Stimulated activated CD4-positive, alpha-beta T cell treated with anti-CD3 and anti-CD28 coated beads, Interleukin-15, amount 100 ng/mL, for 24 hours (primary cell): ENCODE results near the gene CLNK.
"Not testable (repeated sequence)": the region's sequence is repeated elsewhere in the genome, so short reads cannot be mapped to it uniquely, and the experiment has no call there.

Source experiments
- DNase-seq: peaks from one replicate; pipeline ENCODE4 v3.0.0-alpha.2; 2020

CLNK gene

DNA sequence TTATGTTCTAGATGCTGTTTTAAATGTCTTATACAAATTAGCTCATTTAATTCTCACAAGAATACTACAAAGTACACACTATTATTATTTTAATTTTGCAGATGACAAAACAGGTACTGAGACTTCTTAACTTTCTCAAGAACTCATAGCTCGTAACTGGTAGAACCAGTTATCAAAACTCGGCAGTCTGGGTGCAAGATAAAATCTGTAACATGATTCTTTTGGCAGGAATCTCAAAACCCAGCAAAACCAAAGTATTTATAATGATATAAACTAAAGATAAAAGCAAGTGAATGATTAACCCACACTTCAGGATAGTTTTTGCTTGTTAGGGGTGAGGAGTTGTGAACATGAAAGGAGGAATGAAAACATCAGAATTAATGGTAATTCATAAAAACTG lies 27.6 kb downstream of the CLNK start:
- no peak for DNase-seq

DNA sequence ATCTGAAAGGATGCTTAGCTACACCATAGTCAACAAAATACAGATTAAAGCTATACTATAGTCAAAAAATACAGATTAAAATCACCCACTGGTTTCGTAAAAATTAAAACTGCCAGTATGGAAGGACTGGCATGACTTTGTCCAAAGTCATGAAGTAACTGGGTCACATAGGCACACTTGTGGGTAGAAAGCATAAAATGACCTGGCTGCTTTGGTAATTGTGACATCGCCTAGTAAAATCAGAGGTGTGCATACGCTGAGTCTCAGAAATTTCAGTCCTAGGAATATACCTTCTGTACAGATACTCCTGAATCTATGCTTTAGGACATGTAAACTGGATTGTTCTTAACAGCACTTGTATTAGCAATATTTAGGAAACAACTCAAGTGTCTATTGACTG lies 28.1 kb downstream of the CLNK start:
- DNase-seq: no peak

DNA sequence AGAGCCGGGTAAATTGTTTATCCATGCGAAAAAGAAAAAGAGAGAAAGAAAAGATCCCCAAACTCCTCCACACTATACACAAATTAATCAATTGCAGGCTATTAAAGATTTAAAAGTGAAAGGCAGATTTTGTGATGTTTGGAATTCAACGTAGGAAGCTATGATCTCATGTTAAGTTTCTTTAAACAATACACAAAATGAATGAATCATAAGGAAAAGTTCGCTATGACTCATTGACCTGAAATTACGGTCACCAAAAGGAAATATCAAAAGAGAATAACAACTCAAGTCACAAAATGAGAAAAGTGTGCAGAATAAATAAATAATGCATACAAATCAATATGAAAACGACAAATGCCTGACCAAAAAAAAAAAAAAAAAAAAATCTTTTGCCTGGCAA lies 28.6 kb downstream of the CLNK start:
- no peak for DNase-seq

DNA sequence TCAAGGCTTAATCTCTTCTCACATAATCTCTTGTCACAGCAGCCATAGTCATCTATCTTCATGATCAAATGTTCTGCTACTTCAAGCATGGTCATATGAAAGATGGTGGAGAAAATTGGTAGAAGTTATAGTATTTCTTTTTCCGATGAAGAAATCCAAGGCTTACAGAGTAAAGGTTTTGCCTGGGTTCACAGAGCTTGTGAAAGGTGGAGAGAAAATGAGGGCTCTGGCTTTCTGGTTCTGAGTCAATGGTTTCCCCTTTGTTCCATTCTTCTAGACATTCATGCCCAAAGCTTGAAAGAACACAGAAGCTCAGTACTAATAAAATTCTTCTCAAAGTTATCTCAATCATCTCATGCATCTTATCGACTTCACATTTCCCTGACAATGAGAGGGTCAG lies 36.1 kb downstream of the CLNK start:
- no peak for DNase-seq

DNA sequence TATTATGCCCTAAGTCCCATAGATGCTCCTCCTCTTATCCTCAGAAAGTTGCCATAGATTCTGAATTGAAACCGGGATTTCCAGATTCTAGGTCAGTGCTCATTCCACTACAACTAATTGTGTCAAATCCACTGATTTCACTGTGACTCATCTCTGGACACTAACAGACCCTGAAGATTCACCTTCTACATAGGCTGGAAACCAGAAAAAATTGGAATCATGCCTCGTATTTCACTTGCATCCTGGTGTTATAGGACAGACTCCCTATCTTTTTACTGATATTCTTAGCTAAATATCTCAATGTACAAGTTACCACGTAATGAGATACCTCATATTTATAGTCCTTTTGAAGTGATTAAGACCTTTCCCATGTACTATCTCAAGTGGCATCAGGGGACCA lies 36.7 kb downstream of the CLNK start:
- DNase-seq: no peak

DNA sequence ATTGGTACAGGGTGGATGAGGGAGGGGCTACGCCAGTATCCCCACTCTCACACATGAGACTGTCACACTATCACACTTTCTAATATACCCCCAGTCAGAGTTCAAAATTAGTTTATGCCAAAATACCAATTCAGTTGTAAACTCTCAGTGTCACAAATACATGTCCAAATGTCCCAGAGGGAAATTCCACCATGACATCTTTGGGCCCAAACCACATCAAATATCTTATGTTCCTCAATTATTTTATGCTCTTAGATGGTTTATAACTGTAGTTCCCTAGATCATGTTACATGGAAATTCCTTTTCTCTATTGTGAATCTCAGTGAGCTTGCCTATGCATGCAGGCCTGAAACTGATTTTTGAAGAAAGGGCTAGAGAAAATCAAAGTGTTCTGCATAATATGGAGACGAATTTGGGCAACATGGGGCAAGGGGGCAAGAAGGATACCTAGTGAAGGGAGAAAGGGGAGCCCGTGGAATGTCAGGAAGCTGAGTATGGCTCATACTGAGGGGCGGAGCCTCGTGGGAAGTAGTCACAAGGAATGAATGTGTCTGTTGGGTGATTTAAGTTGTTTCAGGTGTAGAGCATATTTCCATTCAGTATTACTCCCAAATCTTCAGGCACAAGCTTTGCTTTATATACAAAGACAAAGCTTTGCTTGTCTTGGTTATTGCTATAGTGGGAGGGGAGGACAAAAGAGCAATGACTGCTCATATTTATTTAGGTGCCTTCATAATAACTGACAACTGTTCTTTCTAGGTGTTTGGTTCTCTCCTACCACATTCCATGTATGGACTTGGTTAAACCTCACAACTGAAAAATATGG lies 40.8 kb downstream of the CLNK start:
- no peak for DNase-seq

DNA sequence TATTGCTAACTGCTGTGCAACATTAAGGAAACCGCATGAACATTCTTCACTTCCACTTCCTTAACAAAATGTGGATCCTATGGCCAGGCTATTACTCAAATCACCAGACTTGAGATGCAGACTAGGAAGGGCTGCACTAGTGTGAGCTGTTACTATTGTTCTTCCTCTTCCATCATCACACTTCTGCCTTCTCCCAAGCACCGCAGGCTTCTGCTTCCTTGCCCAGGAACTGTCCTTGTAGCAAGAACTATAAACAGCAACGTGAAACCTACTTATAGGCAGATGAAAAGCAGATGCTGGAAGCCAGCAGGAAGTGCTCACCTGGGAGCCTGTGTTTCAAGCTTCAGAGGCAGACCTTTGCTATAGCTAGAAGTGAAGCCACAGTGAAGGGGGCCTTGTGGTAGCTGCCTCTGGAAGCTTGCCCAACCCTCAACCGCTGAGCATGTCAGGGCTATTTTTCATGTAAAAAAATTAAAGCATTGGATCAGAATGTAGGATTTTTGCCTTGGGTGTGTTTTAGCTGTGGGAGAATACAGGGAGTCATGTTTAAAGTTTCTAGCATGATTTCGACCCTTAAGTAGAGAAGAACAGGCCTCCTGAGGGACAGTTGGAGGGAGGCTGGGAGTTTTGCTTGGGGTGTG lies 43.9 kb downstream of the CLNK start:
- DNase-seq: no peak

DNA sequence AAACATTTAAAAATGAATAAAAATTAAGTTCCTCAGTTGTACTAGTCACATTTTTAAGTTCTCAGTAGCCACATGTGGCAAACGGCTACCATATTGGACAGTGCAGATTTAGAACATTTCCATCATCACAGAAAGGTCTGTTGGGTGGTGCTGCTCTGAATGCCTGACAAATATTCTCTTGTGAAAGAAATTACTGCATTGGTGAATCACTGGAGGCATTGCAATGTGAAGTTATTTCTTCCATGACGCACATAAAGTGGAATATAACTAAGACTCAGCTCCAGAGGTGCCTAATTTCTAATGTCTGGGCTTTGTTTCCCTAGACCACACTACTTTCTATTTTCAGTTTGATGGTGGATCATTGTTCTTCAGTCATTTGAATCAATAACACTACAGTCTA lies 44.9 kb downstream of the CLNK start:
- no peak for DNase-seq

DNA sequence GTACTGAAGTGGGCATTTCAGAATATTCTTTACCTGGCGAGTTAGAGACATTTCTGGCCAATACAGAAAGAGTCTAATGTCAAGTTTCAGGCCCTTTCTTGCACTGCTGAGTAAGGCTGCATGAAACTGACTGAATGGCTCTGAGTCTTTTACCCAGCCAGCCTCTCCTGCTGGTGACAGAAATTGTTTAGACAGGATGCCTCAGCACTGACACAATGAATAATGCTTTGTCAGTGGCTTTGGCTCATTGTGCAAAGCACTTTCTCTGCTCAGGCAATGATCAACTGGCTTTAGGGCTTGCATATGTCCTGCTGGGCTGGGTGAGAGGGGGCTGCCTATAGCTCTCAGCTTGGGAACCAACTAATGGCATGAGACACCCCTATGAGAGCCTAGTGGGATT lies 45.5 kb downstream of the CLNK start:
- DNase-seq: no peak

DNA sequence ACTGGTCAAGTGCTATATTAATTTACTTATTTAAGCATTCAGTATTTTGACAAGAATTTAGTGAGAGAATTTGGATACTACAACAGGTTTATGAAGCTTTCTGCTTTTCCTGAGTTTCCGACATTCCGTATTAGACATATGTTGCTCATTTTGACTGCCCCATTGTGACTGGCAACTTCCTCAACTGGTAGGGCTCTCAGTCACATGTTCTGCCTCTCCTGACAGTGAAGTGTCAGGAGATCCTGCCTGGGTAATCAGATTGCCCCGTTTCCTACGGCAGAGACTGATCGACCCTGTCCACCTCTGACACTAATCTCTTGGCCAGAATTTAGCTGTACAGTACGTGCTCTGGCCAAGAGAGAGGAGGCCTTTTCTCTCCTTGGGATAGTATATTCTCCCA lies 49.5 kb downstream of the CLNK start:
- no peak for DNase-seq

DNA sequence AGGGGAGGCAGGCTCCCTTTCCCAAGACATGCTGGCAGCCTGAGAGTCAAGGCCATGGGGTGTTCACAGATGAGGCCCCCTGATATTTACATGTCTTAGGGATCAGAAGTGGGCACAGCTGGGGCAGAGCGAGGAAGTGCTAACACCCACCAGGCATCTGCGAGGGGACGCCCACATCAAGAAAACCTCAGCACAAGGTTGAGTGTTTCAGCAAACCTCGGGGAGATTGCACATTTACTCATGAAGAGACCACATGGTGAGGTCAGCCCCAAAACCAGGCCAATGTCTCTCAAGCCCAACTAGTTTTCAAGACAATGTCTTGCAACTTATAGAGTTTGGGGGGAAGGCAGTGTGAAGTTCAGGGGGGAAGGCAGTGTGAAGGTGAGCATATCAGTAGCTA lies 55.2 kb downstream of the CLNK start:
- no peak for DNase-seq

DNA sequence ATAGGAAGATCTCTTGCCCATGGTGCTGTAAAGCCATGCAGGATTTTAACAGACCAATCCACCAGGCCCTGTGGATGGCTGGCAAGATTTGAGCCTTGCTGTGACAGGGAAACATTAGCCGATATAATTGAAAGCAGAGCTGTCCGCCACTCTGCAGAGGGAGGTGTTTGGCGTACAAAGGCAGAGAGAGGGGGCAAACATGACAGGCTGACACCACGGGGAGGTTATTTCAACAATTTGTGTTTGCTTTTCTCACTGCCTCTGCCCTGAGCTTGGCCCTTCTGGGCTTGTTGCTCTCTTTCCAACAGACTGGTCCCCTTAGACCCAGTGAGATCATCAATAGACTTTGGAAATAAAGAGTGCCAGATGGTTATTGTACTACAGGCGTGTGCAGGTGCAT lies 59.4 kb downstream of the CLNK start:
- no peak for DNase-seq

DNA sequence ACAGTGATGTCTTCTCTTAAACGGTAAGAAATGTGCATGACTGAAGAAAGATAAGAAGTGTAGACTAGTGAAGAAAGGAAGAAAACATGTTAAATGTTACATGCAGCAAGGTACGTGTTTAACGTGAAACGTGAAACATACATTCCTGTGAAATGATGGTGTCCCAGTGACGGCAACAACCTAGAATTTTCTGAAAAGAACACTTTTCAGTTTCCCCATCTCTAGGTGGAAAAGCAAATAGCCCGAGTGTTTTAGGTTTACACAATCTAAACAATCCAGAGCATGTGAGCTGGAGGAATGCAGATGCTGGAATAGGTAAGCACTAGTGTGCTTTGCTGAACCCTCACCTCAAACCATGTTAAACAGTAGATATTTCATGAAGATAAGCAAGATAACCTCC lies 60.7 kb downstream of the CLNK start:
- no peak for DNase-seq

DNA sequence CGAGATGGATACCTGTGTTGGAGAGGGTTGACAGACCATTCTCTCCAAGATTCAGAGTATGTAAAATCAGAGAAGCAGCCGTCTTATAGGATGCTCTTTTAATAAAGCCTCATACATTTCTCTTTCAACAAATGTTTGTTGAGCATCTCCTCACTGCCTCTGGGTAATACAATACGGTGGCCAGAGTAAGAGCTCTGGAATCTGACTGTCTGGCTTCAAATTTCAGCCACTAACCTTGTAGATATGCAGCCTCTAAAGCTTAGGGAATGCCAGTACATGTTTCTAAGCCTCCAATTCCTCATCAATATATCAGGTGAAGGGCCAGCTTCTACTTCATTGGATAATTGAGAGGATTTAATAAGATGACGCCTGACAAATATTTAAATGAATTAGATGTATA lies 61.3 kb downstream of the CLNK start:
- DNase-seq: no peak

DNA sequence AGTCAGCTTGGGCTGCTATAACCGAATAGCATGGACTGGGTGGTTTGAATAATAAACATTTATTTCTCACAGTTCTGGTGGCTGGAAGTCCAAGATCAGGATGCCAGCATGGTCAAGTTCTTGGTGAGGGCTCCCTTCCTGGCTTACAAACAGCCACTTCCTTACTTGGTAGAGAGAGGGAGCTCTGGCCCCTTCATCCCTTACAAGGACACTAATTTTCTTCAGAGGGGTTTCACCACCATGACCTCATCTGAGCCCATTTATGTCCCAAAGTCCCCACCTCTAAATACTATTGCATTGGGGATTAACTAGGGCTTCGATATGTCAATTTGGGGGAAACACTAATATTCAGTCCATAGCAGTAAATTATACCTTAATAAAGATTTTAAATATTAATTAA lies 61.8 kb downstream of the CLNK start:
- DNase-seq: no peak

DNA sequence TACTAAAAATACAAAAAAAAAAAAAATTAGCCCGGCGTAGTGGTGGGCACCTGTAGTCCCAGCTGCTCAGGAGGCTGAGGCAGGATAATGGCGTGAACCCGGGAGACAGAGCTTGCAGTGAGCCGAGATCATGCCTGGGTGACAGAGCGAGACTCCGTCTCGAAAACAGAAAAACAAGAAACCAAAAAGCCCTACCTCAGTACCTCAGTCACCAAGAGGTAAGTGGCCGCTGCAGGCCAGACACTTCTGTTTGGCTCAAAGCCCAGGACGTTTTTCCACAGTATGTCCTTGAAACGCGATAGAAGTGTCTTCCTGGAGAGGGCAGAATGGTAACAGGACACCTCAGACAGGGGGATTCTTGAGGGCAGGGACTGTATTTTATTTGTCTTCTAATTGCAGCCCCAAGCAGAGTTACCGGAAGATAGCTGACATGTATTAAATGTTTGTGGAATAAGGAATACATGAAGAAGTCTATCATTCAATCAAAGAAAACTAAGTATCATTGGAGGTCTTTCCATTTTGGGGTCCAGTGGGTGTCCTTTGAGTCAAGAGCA lies 63.6 kb downstream of the CLNK start:
- no peak for DNase-seq

DNA sequence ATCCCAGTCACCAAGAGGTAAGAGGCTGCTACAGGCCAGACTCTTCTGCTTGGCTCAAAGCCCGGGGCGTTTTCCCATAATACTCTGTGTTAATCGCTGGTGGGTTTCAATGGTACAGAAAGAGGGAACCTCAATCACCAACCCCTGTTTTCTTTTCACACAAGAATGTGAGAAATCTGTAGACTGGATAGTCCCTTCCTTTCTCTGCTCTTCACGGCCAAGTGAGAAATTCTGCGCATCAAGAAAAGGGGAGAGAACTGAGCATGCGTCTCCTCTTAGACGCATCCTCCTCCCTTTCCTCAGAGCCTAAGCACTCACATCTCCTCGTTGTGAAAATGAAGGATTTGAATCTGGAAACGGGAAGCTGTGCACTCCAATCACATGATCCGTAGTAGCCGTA lies 64.7 kb downstream of the CLNK start:
- no peak for DNase-seq

DNA sequence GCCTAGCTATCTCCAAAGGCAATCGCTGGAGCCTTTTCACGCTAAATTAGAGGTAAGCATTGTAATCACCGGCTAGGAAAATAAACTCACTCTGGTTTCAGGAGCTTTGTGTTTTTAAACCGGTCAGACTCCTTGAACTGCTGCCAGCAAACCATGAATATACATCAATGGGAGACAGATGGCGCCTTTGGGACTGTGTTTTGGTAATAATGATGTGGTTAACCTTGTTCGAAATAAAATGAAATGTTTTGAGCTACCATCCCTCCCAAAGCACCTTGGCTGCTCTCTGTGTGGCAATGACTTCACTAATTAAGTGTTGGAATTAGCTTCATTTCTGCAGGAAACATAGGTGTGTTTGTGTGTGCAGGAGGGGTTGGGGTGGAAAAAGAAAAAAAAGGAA lies 65.3 kb downstream of the CLNK start:
- DNase-seq: no peak

DNA sequence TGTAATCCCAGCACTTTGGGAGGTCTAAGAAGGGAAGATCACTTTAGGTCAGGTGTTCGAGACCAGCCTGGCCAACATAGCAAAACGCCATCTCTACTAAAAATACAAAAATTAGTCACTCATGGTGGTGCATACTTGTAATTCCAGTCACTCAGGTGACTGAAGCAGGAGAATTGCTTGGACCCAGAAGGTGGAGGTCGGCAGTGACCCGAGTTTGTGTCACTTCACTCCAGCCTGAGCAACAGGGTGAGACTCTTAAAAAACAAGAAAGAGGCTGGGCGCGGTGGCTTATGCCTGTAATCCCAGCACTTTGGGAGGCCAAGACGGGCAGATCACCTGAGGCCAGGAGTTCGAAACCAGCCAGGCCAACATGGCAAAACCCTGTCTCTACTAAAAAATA lies 69.6 kb downstream of the CLNK start:
- DNase-seq: not testable (repeated sequence)

DNA sequence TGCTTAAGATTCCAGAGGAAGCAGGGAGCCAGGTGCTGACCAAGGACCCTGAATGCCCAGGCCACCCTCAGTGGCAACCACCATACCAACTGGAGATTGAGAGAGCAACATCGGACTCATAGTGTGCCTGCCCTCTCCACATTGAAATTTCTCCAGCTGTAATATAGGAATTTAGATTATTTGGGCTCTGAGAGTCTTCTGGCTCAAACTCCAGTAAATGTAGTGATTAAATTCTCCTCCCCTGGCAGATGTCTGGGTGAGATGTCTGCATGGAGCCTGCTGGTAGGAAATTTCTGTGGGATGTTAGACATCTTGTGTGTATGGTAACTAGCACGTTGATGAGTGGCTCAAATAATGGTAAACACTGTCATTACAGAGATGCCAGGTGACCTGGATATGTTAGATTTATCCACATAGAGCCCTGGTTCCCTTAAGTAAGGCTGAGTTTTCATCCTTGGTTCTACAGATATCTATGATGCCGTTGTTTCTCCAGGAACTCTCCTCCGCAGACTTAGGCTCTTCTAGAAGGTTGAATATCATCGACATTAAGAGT lies 70.6 kb downstream of the CLNK start:
- no peak for DNase-seq

DNA sequence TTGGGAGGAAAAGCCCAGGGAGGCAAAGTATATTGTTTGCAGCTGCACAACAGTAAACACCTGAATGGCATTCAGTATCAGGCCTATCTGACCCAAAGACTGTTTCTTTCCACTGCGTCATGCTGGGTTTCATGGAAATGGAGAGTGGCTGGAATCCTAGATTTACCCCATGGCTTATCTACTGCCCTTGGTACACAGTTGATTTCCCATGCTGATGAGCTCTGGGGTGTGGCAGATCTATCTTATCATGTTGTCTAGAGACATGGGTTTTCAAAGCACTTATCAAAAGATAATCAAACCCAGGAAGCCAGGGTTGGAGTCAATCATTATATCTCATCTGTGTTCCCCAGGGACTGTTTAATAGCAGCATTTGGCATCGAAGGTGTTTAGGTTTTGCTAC lies 72.1 kb downstream of the CLNK start:
- no peak for DNase-seq

DNA sequence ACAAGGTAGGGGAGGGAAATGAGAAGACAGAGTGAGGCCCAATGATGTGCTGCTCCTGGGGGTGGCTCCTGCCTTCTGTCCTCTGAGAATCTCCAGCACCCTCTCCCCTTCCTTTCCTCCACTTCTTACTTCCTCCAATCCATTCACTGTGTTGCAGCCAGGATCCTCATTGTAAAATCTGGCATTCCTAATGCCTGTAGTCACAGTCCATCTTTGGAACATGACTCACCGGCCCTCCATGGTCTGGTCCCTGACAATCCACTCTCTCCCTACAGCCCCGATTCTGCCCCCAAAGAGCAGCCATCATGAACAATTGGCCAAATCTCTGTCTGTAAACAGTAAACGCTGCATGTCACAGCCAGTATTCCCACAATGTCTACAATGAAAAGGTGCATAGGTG lies 72.9 kb downstream of the CLNK start:
- no peak for DNase-seq

DNA sequence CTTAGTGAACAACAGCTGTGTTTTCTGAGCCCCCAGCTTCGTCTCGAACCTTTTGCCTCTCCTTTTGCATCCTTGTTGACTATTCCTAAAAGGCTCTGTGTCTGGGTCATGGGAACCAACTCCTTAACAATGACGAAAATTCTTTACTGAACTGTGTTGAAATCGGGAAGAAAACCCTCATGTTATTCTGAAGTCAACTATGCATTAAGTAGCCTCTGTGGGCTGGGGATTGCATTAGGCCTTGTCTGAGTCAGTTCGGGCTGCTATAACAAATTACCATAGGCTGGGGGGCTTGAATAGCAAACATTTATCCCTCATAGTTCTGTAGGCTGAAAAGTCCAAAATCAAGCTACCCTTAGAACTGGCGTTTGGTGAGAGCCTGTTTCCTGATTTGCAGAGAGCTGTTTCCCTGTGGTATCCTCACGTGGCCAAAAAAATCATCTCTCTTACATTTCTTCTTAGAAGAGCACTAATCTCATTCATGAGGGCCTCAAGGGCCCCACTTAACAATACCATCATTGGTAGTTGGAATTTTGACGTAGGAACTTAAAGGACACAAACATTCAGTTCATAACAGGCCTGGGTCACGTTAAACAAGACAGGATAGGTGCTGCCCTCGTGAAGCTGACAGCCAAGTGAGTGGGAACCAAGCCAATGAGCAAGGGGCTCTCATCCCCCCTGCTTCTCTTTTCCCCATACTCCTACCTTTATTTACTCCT lies 75.9 kb downstream of the CLNK start:
- DNase-seq: no peak

DNA sequence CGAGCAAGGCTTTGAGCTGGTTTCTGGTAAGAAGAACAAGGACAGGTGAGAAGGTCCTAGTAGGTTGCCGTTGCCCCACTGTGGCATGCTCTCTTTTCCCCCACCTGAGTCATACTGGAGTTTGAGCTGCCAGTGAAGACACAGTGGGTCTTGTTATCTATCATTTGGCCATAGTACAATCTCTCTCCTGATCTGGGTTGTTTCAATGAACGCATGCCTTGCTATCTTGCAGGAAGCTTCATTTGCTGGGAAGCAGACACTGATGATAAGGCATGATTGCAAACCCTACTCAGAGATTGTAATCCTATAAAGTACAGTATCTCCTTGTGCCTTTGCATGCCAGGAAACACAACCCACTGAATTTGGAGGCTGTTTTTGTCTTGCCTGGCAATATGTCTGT lies 77.4 kb downstream of the CLNK start:
- no peak for DNase-seq
